Left ventricle myocardium superior (tissue), 1 donor: ENCODE results near the gene ZNF8. TPM values are rescaled to one million over a fixed set of nuclear protein-coding genes. Genes with fewer than 3 reads are reported as not detected.
A peak's percentile ranks its signal among the peaks of the same experiment; 100 is the strongest.
"Not testable (repeated sequence)": the region's sequence is repeated elsewhere in the genome, so short reads cannot be mapped to it uniquely, and the experiment has no call there.

Source experiments
- ATAC-seq: fragments of 200-7000 bp; cut with Tn5 transposase; one replicate; pipeline ENCODE4 v1.9.1; 2020; ENCODE audit warnings: mild to moderate bottlenecking, moderate library complexity
- DNase-seq: peaks from one replicate; pipeline ENCODE4 v3.0.0-alpha.2; 2020
- intact Hi-C: fragments of 100-400 bp; cut with micrococcal nuclease; formaldehyde crosslinking; loops from one replicate; pipeline ENCODE4 v1.11.0; 2022
- total RNA-seq: library from RNA; stranded (reverse); fragmentation: NEBNext Ultra II Directional; extraction: Animal tissue kit (Norgen Biotek cat#: 25700); gene quantifications from one replicate; pipeline ENCODE4 v1.2.1, GENCODE V29; 2021
- donor health status: DM: no; HTN: yes; CAD: no; lungs with severe emphysema.

ZNF8 gene
- total RNA-seq, 1 donor from 2014 or later: 4.8 TPM

- no peak for ATAC-seq
- intact Hi-C loops: no loop called here
Observed at GRCh38 chr19:58330458-58330857, 51.7 kb downstream of the ZNF8 start.

DNA sequence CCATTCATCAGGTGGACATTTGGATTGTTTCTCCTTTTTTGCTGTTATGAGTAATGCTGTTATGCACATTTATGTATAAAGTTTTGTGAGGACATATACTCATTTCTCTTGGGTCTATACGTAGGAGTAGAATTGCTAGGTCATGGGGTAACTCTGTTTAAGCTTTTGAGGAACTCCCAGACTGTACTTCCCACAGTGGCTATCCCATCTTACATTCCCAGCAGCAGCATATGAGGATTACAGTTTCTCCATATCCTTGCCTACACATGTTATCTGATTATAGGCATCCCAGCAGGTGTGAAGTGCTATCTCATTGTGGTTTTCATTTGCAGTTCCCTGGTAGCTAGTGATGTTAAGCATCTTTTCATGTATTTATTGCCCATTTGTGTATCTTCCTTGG, 53.9 kb downstream of the ZNF8 start:
- ATAC-seq (no peak), DNase-seq (no peak)
- intact Hi-C loops: no loop called here

More at GRCh38 chr19:58330458-58330857, 51.7 kb downstream of the ZNF8 start:
- no peak for DNase-seq

DNA sequence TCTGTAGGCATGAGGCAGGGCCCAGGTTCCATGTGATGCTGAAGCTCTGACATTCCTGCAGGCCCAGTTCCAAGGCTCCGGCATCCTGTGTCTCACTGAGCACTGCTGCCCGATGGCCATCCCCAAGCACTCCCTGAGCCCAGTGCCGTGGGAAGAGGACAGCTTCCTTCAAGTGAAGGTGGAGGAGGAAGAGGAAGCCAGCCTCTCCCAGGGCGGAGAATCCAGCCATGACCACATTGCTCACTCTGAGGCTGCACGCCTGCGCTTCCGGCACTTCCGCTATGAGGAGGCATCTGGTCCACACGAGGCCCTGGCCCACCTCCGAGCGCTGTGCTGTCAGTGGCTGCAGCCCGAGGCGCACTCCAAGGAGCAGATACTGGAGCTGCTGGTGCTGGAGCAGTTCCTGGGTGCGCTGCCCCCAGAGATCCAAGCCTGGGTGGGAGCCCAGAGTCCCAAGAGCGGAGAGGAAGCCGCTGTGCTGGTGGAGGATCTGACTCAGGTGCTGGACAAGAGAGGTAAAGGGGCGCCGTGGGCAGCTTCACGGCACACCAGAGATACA, 56.0 kb downstream of the ZNF8 start:
- intact Hi-C loops: no loop called here
- ATAC-seq (no peak), DNase-seq (no peak)

DNA sequence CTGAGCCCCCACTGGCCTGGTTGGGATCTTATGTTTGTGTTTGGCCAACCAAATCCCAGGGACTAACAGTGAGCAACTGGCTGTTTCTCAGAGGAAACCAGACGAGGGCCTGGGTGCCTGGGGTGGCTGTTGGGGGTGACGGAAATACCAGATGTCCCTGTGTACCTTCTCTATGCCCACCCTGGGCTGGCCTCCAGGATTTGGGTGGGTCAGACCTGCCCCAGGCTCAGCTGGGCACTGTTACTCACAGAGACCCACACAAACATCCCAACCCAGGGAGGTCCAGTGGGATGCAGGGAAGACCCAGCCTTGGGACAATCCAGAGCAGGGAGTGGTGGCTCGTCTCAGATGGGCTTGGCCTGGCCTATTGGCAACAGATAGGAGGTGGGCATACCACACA, 56.9 kb downstream of the ZNF8 start:
- intact Hi-C loops: no loop called here
- ATAC-seq (no peak), DNase-seq (no peak)

DNA sequence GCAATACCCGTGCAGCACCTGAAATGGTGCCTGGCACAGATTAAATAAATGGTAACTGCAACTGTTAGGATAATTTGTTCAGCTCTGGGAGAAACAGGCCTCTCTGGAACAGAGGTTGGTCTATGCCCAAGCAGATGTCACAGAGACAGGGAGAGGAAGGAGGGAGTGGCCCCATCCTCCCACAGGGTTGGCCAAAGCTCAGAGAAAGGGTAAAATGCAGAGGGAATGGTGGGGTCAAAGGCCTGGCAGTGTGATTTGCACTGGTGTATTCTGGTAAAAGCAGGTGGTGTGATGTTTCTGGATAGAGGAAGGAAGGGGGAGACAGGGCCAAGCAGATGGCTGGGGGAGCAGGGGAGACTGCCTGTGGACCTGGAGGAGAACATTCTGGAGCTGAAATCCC, 57.5 kb downstream of the ZNF8 start:
- DNase-seq (no peak), ATAC-seq (no peak)
- intact Hi-C loops: no loop called here

- no peak for DNase-seq
- intact Hi-C loops: no loop called here
- no peak for ATAC-seq
Observed at GRCh38 chr19:58336820-58337219, 58.1 kb downstream of the ZNF8 start.

- intact Hi-C loops: no loop called here
- DNase-seq (no peak), ATAC-seq (no peak)
Observed at GRCh38 chr19:58338336-58338735, 59.6 kb downstream of the ZNF8 start.

DNA sequence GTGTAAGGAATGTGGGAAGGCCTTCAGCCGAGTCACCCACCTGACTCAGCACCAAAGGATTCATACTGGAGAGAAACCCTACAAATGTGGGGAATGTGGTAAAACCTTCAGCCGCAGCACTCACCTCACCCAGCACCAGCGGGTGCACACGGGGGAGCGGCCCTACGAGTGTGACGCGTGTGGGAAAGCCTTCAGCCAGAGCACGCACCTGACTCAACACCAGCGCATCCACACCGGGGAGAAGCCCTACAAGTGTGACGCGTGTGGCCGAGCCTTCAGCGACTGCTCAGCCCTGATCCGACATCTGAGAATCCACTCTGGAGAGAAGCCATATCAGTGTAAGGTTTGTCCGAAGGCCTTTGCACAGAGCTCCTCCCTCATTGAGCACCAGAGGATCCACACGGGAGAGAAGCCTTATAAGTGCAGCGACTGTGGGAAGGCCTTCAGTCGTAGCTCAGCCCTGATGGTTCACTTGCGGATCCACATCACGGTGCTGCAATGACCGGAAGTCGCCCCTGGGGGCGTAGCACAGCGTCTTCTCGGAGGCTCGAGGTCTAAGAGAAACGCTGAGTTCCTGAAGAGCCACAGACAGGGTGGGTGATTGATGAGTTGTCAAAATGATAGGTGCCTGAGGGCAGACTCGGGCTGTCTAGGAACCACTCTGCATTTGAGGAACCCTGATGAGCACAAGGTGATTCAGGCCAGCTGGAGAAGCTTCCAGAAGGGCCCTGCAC, 60.2 kb downstream of the ZNF8 start:
- intact Hi-C loops: no loop called here
- no peak for DNase-seq
- no peak for ATAC-seq

DNA sequence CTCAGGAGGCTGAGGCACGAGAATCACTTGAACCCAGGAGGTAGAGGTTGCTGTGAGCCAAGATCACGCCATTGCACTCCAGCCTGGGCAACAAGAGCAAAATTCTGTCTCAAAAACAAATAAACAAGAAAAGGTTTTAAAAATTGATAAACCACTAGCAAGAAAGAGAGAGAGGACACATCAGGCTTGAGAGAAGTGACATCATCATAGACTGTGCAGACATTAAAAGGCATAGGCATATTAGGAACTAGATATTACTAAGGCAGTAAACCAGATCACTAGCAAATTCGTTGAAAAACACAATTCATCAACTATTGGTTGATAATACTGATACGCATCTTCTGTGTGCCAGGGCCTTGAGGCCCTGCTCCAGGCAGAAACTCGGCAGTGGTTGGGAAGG, 66.8 kb downstream of the ZNF8 start:
- intact Hi-C loops: no loop called here
- ATAC-seq (no peak), DNase-seq (no peak)

DNA sequence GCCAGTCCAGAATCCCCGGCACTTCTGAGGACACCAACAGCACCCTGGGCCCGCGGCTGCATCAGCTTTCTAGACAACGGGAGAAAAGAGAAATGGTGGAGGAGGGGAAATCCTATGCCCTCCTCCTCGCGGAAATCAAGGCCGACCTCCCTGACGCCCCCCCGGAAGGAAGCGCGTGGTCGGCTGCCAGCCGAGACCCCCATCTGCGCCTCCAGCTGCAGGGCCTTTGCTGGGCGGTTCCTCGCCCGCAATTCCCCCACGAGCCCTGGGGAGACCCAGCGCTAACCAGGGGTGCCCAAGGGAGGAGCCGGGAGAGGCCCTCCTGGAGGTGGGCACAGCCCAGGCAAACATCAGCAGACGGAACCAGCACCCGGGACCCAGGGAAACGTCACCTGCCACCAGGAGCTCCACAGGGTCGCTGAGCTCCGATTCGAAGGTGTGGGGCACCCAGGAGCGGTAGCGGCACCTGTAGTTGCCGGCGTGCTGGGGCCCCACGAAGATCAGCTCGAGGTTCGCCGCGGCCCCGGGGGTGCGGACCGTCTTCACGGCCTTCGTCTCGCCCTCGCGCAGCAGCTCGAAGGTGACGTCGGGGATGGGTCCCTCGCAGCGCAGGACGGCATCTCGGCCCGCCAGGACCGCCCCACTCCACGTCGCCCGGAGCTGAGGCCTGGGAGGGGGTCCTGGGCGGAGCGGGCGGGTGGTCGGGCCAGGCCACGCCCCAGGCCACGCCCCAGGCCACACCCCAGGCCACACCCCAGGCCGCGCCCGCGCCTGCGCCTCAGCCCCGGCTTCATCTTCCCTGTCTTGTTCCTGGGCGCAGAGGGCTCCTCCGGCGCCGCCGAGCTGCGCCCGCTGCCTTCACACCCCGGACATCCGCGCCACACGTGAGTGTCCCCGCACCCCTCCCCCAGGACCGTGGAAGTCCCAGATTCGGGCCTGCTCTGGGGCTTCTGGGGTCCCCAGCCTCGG, 68.5 kb downstream of the ZNF8 start:
- DNase-seq: peak; percentile 81
- peak; percentile 96 for ATAC-seq
- intact Hi-C loops: no loop called here

DNA sequence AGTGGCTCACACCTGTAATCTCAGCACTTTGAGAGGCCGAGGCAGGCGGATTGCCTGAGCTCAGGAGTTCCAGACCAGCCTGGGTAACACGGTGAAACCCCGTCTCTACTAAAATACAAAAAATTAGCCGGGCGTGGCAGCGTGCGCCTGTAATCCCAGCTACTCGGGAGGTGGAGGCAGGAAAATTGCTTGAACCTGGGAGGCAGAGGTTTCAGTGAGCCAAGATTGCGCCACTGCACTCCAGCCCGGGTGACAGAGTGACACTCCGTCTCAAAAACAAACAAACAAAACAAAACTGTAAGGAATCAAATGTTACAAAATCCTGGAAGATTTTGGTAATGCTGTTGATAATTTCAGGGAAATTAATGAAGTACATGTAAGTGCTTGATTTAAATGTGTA, 69.3 kb downstream of the ZNF8 start:
- ATAC-seq, DNase-seq, intact Hi-C loops: not testable (repeated sequence)

DNA sequence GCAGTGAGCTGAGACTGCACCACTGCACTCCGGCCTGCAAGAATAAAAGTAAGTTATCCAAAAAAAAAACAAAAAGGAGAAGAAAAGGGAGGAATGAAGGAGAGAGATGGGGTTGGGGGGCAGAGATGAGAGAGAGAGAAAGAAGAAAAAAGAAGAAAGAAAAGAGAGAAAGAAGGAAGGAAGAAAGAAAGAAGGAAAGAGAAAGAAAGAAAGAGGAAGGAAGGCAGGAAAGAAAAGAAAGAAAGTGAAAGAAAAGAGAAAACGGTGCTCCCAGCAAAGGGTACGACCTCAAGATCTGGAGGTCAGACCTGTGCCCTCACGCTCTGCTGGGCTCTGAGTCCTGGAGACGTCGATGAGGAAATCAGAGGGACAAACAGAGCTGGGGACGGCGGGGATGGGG, 70.8 kb downstream of the ZNF8 start:
- DNase-seq (no peak), ATAC-seq (no peak)
- intact Hi-C loops: no loop called here

GRCh38 chr19:58350001-58350861, 71.5 kb downstream of the ZNF8 start:
- ATAC-seq (peak; percentile 24), DNase-seq (peak; percentile 39)
- intact Hi-C loops: no loop called here

GRCh38 chr19:58350871-58351557, 72.3 kb downstream of the ZNF8 start:
- intact Hi-C loops: no loop called here
- no peak for DNase-seq
- ATAC-seq: no peak

- no peak for DNase-seq
- intact Hi-C loops: no loop called here
- no peak for ATAC-seq
Observed at GRCh38 chr19:58351558-58351878, 72.8 kb downstream of the ZNF8 start.

- intact Hi-C loops: no loop called here
- DNase-seq (no peak), ATAC-seq (no peak)
Observed at GRCh38 chr19:58351990-58352755, 73.4 kb downstream of the ZNF8 start.
